Right lobe of liver (tissue), 6 donors: Measurements from ENCODE around the gene RCAN2. TPM values are rescaled to one million over a fixed set of nuclear protein-coding genes. Genes with fewer than 3 reads are reported as not detected.

Experiments used
- ATAC-seq, 4 donors: fragments of 200-7000 bp; cut with Tn5 transposase; one replicate each; pipeline ENCODE4 v1.9.1; 2020; ENCODE audit warnings: mild to moderate bottlenecking in 4 of 4, moderate library complexity in 4 of 4
- DNase-seq, 3 donors: peaks; one replicate each; pipeline ENCODE4 v3.0.0-alpha.2; 2020
- H3K27ac ChIP-seq, 3 donors: fragments of 200-600 bp; one replicate each; pipeline ENCODE4 v1.8.0; 2022
- H3K27me3 ChIP-seq, 2 donors: fragments of 200-600 bp; one replicate each; pipeline ENCODE4 v1.8.0; 2022
- H3K36me3 ChIP-seq, 4 donors: fragments of 200-600 bp; sonication (generic) in 1 of 4; one replicate each; pipeline versions ENCODE4 v1.5.1 to v1.8.0; 2017 to 2022; ENCODE audit warnings: control low read depth in 1 of 4
- H3K4me1 ChIP-seq, 4 donors: fragments of 200-600 bp; sonication (generic) in 1 of 4; one replicate each; pipeline versions ENCODE4 v1.5.1 to v1.8.0; 2017 to 2022; ENCODE audit warnings: control low read depth in 1 of 4
- H3K4me3 ChIP-seq, 3 donors: fragments of 200-600 bp; one replicate each; pipeline ENCODE4 v1.8.0; 2022
- H3K9me3 ChIP-seq, 4 donors: fragments of 200-600 bp; sonication (generic) in 1 of 4; one replicate each; pipeline versions ENCODE4 v1.5.1 to v1.8.0; 2017 to 2022; ENCODE audit warnings: control low read depth in 1 of 4
- CTCF ChIP-seq, 4 donors: fragments of 200-600 bp in 3 of 4; fragments of 450-650 bp in 1 of 4; IDR thresholded peaks; one replicate each; pipeline versions ENCODE4 v1.5.1 to v1.8.0; 2016 to 2022; ENCODE audit warnings: antibody characterized with exemption in 4 of 4, mild to moderate bottlenecking in 2 of 4
- POLR2A ChIP-seq: fragments of 450-650 bp; IDR thresholded peaks from one replicate; pipeline ENCODE4 v1.6.1; 2017; ENCODE audit warnings: antibody characterized with exemption, mild to moderate bottlenecking
- WGBS: methylation state at CpG from one replicate; pipeline ENCODE4 v1.1.6; 2018; ENCODE audit warnings: low coverage, low lambda C conversion rate; ENCODE audit not compliant: insufficient coverage; ENCODE audit errors: missing lambda C conversion rate; 5-methylcytosine and 5-hydroxymethylcytosine counted together
- intact Hi-C, 2 donors: fragments of 100-400 bp; cut with DNase I; formaldehyde crosslinking; loops; one replicate each; pipeline versions ENCODE4 v1.11.2 to v1.14.1; 2022
- total RNA-seq, 6 experiments: library from RNA; depleted of rRNA in 2 of 6; stranded (reverse); fragments of >200 nt in 2 of 6; fragmentation: NEBNext Ultra II Directional in 3 of 6; extraction: Animal tissue kit (Norgen Biotek cat#: 25700) in 3 of 6; gene quantifications; one replicate each; pipeline versions ENCODE4 v1.1.0 to v1.2.4, GENCODE V29; 2016 to 2023
- donor health status: DM: no; HTN: yes; CAD: no.
- donor health status: DM: no; HTN: no; CAD: no.
- donor health status: DM: no; HTN: no; CAD: no.
- donor health status: DM: no; HTN: yes; CAD: no.
- donor health status: DM: no; HTN: yes; CAD: no.

RCAN2 gene
- total RNA-seq, 6 experiments from 2014 or later, result 0.77 to 4.5 (median 1.9) TPM

DNA sequence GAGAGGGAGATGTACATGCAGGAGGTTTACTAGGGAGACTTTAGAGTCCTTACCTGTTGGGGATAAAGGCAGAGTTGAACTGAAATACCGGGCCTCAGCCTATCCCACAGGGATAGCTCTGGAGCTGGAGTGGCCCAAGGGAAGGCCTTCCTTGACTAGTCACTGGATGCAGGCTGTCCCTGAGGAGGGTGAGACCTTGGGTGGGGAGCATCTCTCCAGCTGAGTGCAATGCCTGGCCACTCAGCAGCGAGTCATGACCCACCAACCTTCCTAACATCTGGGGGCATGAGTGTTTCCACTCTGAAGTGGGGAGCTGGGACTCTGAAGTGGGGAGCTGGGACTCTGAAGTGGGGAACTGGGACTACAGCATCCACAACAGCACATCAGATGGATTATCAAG lies 274.4 kb downstream of the RCAN2 start:
- no peak for ATAC-seq
- Histone ChIP-seq H3K27ac (no peak overlapping the region), H3K9me3 (no peaks in the 10 kb centered on the region), H3K36me3 (no peaks in the 10 kb centered on the region), H3K4me1 (no peaks in the 10 kb centered on the region), H3K27me3 (no peaks in the 10 kb centered on the region), H3K4me3 (no peak overlapping the region)
- no peak for DNase-seq
- WGBS, result 100% methylated on average over 1 of the region's 2 CpGs
- no peak for TF ChIP-seq CTCF (IDR thresholded peaks at IDR 0.05)
- no peak for TF ChIP-seq POLR2A
- intact Hi-C loops, result no loop called here

DNA sequence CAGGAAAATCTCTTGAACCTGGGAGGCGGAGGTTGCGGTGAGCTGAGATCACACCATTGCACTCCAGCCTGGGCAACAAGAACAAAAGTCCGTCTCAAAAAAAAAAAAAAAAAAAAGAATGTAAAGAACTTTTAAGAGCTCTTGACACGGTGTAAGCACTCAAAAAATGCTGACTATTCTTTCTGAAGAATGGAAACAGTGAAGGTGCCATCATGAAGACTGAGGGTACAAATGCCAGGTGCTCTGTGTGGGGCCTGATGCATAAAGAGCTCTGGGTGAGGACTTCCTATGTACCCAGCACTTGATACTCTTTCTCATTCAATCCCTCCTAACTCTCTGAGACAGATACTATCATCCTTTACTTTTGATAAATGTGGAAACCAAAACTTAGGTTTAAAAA lies 275.5 kb downstream of the RCAN2 start:
- no peak overlapping the region for H3K27ac ChIP-seq
- H3K36me3 ChIP-seq, result no peaks in the 10 kb centered on the region
- no peak for DNase-seq
- no peak for TF ChIP-seq POLR2A
- TF ChIP-seq CTCF (IDR thresholded peaks at IDR 0.05), result no peak
- intact Hi-C loops, result no loop called here
- no peak overlapping the region for H3K4me3 ChIP-seq
- WGBS, result 100% methylated on average over 2 of the region's 4 CpGs
- H3K9me3 ChIP-seq, result no peaks in the 10 kb centered on the region
- no peak for ATAC-seq
- H3K27me3 ChIP-seq, result no peaks in the 10 kb centered on the region
- H3K4me1 ChIP-seq, result no peaks in the 10 kb centered on the region

GRCh38 chr6:46215213-46215612 lies 276.0 kb downstream of the RCAN2 start:
- Histone ChIP-seq H3K9me3 (no peaks in the 10 kb centered on the region), H3K27ac (no peak overlapping the region), H3K27me3 (no peaks in the 10 kb centered on the region), H3K4me3 (no peak overlapping the region), H3K36me3 (no peaks in the 10 kb centered on the region), H3K4me1 (no peaks in the 10 kb centered on the region)
- intact Hi-C loops, result no loop called here
- ATAC-seq (no peak), DNase-seq (no peak)
- 76% methylated on average over 6 of the region's 6 CpGs for WGBS
- no peak for TF ChIP-seq POLR2A
- TF ChIP-seq CTCF (IDR thresholded peaks at IDR 0.05), result no peak

DNA sequence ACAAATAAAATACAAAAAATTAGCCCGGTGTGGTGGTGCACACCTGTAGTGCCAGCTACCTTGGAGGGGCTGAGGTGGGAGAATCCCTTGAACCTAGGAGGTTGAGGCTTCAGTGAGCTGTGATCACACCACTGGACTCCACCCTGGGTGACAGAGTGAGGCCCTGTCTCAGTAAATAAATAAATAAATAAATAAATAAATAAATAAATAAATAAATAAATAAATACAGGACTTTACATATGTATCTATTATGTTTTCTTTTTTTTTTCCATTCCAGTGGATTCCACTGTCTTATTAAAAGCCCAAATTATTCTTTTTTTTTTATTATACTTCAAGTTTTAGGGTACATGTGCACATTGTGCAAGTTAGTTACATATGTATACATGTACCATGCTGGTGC lies 279.3 kb downstream of the RCAN2 start:
- DNase-seq (no peak), ATAC-seq (no peak)
- Histone ChIP-seq H3K36me3 (no peaks in the 10 kb centered on the region), H3K9me3 (no peaks in the 10 kb centered on the region), H3K4me3 (no peak overlapping the region), H3K27me3 (no peaks in the 10 kb centered on the region), H3K4me1 (no peaks in the 10 kb centered on the region), H3K27ac (no peak overlapping the region)
- intact Hi-C loops, result no loop called here
- WGBS, result 100% methylated on average over 1 of the region's 1 CpG
- TF ChIP-seq POLR2A (no peak), CTCF (IDR thresholded peaks at IDR 0.05) (no peak)

- intact Hi-C loops, result no loop called here
- H3K27me3 ChIP-seq, result no peaks in the 10 kb centered on the region
- H3K36me3 ChIP-seq, result no peaks in the 10 kb centered on the region
- DNase-seq (no peak), ATAC-seq (no peak)
- H3K4me3 ChIP-seq, result no peak overlapping the region
- TF ChIP-seq POLR2A (no peak), CTCF (IDR thresholded peaks at IDR 0.05) (no peak)
- H3K4me1 ChIP-seq, result no peaks in the 10 kb centered on the region
- H3K27ac ChIP-seq, result no peak overlapping the region
- no peaks in the 10 kb centered on the region for H3K9me3 ChIP-seq
- 64% methylated on average over 5 of the region's 5 CpGs for WGBS
Measured at GRCh38 chr6:46210294-46210693, 281.0 kb downstream of the RCAN2 start.
